Measurements from ENCODE around the gene APOBEC4. TPM values are rescaled to one million over a fixed set of nuclear protein-coding genes. Genes with fewer than 3 reads are reported as not detected.

Gene APOBEC4
- total and polyA plus RNA-seq, 9 of the 15 experiments (the other 6 are each of a cell fraction or from before 2014, with no cell fraction given): not detected

GRCh38 chr1:183642166-183642565 is 10.9 kb downstream of the APOBEC4 start:
- Histone ChIP-seq H3K4me2 (ENCODE audit: insufficient read depth, low read length) (no peak overlapping the region), H3K9me3 (replicated peaks; ENCODE audit: control insufficient read depth, insufficient read depth, low read depth, low read length) (no peaks in the 10 kb centered on the region), H3K79me2 (ENCODE audit: control insufficient read depth, insufficient read depth, low read length) (no peaks in the 10 kb centered on the region), H3K27ac (ENCODE audit: extremely low read depth, low read depth, low read length) (no peak overlapping the region), H3K9ac (ENCODE audit: insufficient read depth in 1 of 2, low read depth in 2 of 2, low read length in 2 of 2) (no peak overlapping the region), H2AFZ (ENCODE audit: low read depth, low read length) (no peak overlapping the region), H3K9me1 (ENCODE audit: control insufficient read depth, insufficient read depth, low read length) (no peaks in the 10 kb centered on the region), H3K27me3 (ENCODE audit: control insufficient read depth in 2 of 2, insufficient read depth in 2 of 2, low read length in 2 of 2) (peaks cover 8% of the 10 kb centered on the region in 2 experiments; a peak in 4 of 5 replicates), H4K20me1 (replicated peaks; ENCODE audit: control insufficient read depth, insufficient read depth, low read length) (no peaks in the 10 kb centered on the region), H3K36me3 (ENCODE audit: control insufficient read depth, insufficient read depth, low read length) (no peaks in the 10 kb centered on the region), H3K4me1 (replicated peaks in 1 of 2; ENCODE audit: control insufficient read depth in 2 of 2, insufficient read depth in 2 of 2, low read length in 2 of 2) (peaks cover 0 to 5% of the 10 kb centered on the region in 2 experiments; a peak in 1 of 5 replicates), H3K4me3 (no peak overlapping the region)
- intact Hi-C loops (cut with micrococcal nuclease) (no loop called here), in situ Hi-C loops (cut with MboI) (no loop called here)
- DNase-seq (ENCODE audit: extremely low read depth in 1 of 4, low spot score in 3 of 4) (no peak), FAIRE-seq (no peak), ATAC-seq (no peak)
- 0% methylated on average over 3 of the region's 3 CpGs for WGBS (ENCODE audit: insufficient coverage, low coverage, missing lambda C conversion rate)
- CTCF ChIA-PET (ENCODE audit: low intra/inter-chr PET ratio): no interaction called here
- POLR2A ChIA-PET: no interaction called here
- no peak for TF ChIP-seq ZNF140 (CRISPR knock-in tag; IDR thresholded peaks at IDR 0.05)
- TF ChIP-seq SRF (CRISPR knock-in tag; IDR thresholded peaks at IDR 0.05): no peak
- no peak for TF ChIP-seq SMARCC2 (IDR thresholded peaks at IDR 0.05; ENCODE audit: low read depth)
- TF ChIP-seq, protein P1, sequence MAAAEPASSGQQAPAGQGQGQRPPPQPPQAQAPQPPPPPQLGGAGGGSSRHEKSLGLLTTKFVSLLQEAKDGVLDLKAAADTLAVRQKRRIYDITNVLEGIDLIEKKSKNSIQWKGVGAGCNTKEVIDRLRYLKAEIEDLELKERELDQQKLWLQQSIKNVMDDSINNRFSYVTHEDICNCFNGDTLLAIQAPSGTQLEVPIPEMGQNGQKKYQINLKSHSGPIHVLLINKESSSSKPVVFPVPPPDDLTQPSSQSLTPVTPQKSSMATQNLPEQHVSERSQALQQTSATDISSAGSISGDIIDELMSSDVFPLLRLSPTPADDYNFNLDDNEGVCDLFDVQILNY (CRISPR knock-in tag; IDR thresholded peaks at IDR 0.05): no peak
- no TSS peak for BruUV-seq (replicated peaks)

GRCh38 chr1:183640193-183640592 is 12.9 kb downstream of the APOBEC4 start:
- no peak for FAIRE-seq
- no peaks in the 10 kb centered on the region for H3K9me1 ChIP-seq (ENCODE audit: control insufficient read depth, insufficient read depth, low read length)
- H2AFZ ChIP-seq (ENCODE audit: low read depth, low read length): no peak overlapping the region
- peaks cover 8 to 12% of the 10 kb centered on the region in 2 experiments; a peak in 3 of 5 replicates for H3K27me3 ChIP-seq (ENCODE audit: control insufficient read depth in 2 of 2, insufficient read depth in 2 of 2, low read length in 2 of 2)
- in situ Hi-C loops (cut with MboI): no loop called here
- intact Hi-C loops (cut with micrococcal nuclease): no loop called here
- no peaks in the 10 kb centered on the region for H3K36me3 ChIP-seq (ENCODE audit: control insufficient read depth, insufficient read depth, low read length)
- 0% methylated on average over 1 of the region's 1 CpG for WGBS (ENCODE audit: insufficient coverage, low coverage, missing lambda C conversion rate)
- H3K27ac ChIP-seq (ENCODE audit: extremely low read depth, low read depth, low read length): no peak overlapping the region
- H3K4me1 ChIP-seq (replicated peaks in 1 of 2; ENCODE audit: control insufficient read depth in 2 of 2, insufficient read depth in 2 of 2, low read length in 2 of 2): peaks cover 0 to 11% of the 10 kb centered on the region in 2 experiments; a peak in 3 of 5 replicates
- ChIA-PET CTCF (ENCODE audit: low intra/inter-chr PET ratio) (no interaction called here), POLR2A (no interaction called here)
- peaks cover 3% of the 10 kb centered on the region for H3K79me2 ChIP-seq (ENCODE audit: control insufficient read depth, insufficient read depth, low read length)
- H4K20me1 ChIP-seq (replicated peaks; ENCODE audit: control insufficient read depth, insufficient read depth, low read length): no peaks in the 10 kb centered on the region
- DNase-seq (ENCODE audit: extremely low read depth in 1 of 4, low spot score in 3 of 4): no peak
- H3K4me2 ChIP-seq (ENCODE audit: insufficient read depth, low read length): no peak overlapping the region
- H3K9ac ChIP-seq (ENCODE audit: insufficient read depth in 1 of 2, low read depth in 2 of 2, low read length in 2 of 2): no peak overlapping the region
- TF ChIP-seq GTF2E2 (tag; IDR thresholded peaks at IDR 0.05): no peak
- TF ChIP-seq NONO (IDR thresholded peaks at IDR 0.05; ENCODE audit: low read depth in 2 of 2, low read length in 1 of 2): no peak
- TF ChIP-seq SRSF9 (IDR thresholded peaks at IDR 0.05; ENCODE audit: borderline replicate concordance, low read depth, low read length): no peak
- no peak for TF ChIP-seq TGIF2 (CRISPR knock-in tag; IDR thresholded peaks at IDR 0.05)
- TF ChIP-seq ARHGAP35 (IDR thresholded peaks at IDR 0.05; ENCODE audit: partially characterized antibody): no peak
- no peak for TF ChIP-seq ZNF445 (CRISPR knock-in tag; IDR thresholded peaks at IDR 0.05; ENCODE audit: low read depth)
- TF ChIP-seq CXXC5 (CRISPR knock-in tag; IDR thresholded peaks at IDR 0.05): no peak
- no peak for TF ChIP-seq ETS2 (tag; IDR thresholded peaks at IDR 0.05; ENCODE audit: borderline replicate concordance, poor library complexity, severe bottlenecking)
- TF ChIP-seq ZNF354B (CRISPR knock-in tag; IDR thresholded peaks at IDR 0.05): no peak
- no peak for TF ChIP-seq NUFIP1 (IDR thresholded peaks at IDR 0.05; ENCODE audit: partially characterized antibody)
- H3K9me3 ChIP-seq (replicated peaks; ENCODE audit: control insufficient read depth, insufficient read depth, low read depth, low read length): no peaks in the 10 kb centered on the region
- no peak overlapping the region for H3K4me3 ChIP-seq
- no peak for ATAC-seq
- no TSS peak for BruUV-seq (replicated peaks)
